Loucy (cell line): Measurements from ENCODE around the gene CIRBP.

Source experiments
- H2AFZ ChIP-seq: fragments of 200-600 bp; sonication (generic); 2 replicates; pipeline ENCODE4 v1.6.0; 2016; ENCODE audit warnings: antibody characterized with exemption, mild to moderate bottlenecking, low read length, moderate library complexity
- H3F3A ChIP-seq: fragments of 200-600 bp; 2 replicates; pipeline ENCODE4 v1.6.0; 2016; ENCODE audit warnings: antibody characterized with exemption, low read depth, mild to moderate bottlenecking
- H3K27me3 ChIP-seq: fragments of 200-600 bp; sonication (generic); 2 replicates; pipeline ENCODE4 v1.6.1; 2014; ENCODE audit warnings: low read length, mild to moderate bottlenecking; ENCODE audit not compliant: insufficient read depth, poor library complexity, severe bottlenecking
- H3K36me3 ChIP-seq: fragments of 200-600 bp; sonication (generic); 2 replicates; pipeline ENCODE4 v1.6.1; 2016; ENCODE audit warnings: low read length; ENCODE audit not compliant: insufficient read depth
- H3K4me1 ChIP-seq: fragments of 200-600 bp; sonication (generic); 2 replicates; pipeline ENCODE4 v1.5.1; 2014; ENCODE audit warnings: low read length, mild to moderate bottlenecking; ENCODE audit not compliant: insufficient read depth, poor library complexity, severe bottlenecking
- H3K4me2 ChIP-seq: fragments of 200-600 bp; sonication (generic); 2 replicates; pipeline ENCODE4 v1.6.0; 2014; ENCODE audit warnings: antibody characterized with exemption, low read length, low read depth, mild to moderate bottlenecking; ENCODE audit not compliant: poor library complexity, severe bottlenecking
- H3K4me3 ChIP-seq: fragments of 200-600 bp; sonication (generic); 2 replicates; pipeline ENCODE4 v1.5.1; 2014; ENCODE audit warnings: low read length, mild to moderate bottlenecking, mixed read lengths; ENCODE audit not compliant: poor library complexity, severe bottlenecking
- H3K79me2 ChIP-seq: fragments of 200-600 bp; sonication (generic); 2 replicates; pipeline ENCODE4 v1.6.1; 2014; ENCODE audit warnings: low read length; ENCODE audit not compliant: insufficient read depth
- H3K9ac ChIP-seq: fragments of 200-600 bp; sonication (generic); 2 replicates; pipeline ENCODE4 v1.6.0; 2014; ENCODE audit warnings: mild to moderate bottlenecking, low read depth, low read length, moderate library complexity; ENCODE audit not compliant: poor library complexity, severe bottlenecking
- H3K9me2 ChIP-seq: fragments of 200-600 bp; sonication (generic); replicated peaks from 2 replicates; pipeline ENCODE4 v1.6.1; 2016; ENCODE audit warnings: low read depth, low read length, mixed read lengths
- H3K9me3 ChIP-seq: fragments of 200-600 bp; sonication (generic); 2 replicates; pipeline ENCODE4 v1.6.1; 2014; ENCODE audit warnings: mild to moderate bottlenecking, antibody characterized with exemption, low read length, low read depth; ENCODE audit not compliant: insufficient read depth
- H4K20me1 ChIP-seq: fragments of 200-600 bp; sonication (generic); 2 replicates; pipeline ENCODE4 v1.6.0; 2014; ENCODE audit warnings: antibody characterized with exemption, low read length, mild to moderate bottlenecking; ENCODE audit not compliant: insufficient read depth, poor library complexity, severe bottlenecking
- CTCF ChIP-seq: fragments of 200-600 bp; sonication (generic); conservative IDR thresholded peaks from 2 replicates; pipeline ENCODE4 v1.5.1; 2014; ENCODE audit warnings: mild to moderate bottlenecking, antibody characterized with exemption, low read length
- EZH2phosphoT487 ChIP-seq: fragments of 200-600 bp; IDR thresholded peaks from 2 replicates; pipeline ENCODE4 v1.6.1; 2018; ENCODE audit warnings: antibody characterized with exemption, mild to moderate bottlenecking, moderate library complexity, borderline replicate concordance

CIRBP gene

GRCh38 chr19:1309977-1310852, 41.1 kb downstream of the CIRBP start:
- Histone ChIP-seq H4K20me1 (no peaks in the 10 kb centered on the region), H3K4me1 (no peaks in the 10 kb centered on the region), H3K79me2 (no peaks in the 10 kb centered on the region), H3K4me3 (no peak overlapping the region), H3F3A (no peaks in the 10 kb centered on the region), H3K27me3 (no peaks in the 10 kb centered on the region), H3K4me2 (no peak overlapping the region), H3K9me3 (no peaks in the 10 kb centered on the region), H2AFZ (no peak overlapping the region), H3K36me3 (no peaks in the 10 kb centered on the region), H3K9ac (no peak overlapping the region), H3K9me2 (no peaks in the 10 kb centered on the region)
- TF ChIP-seq EZH2phosphoT487 (no peak), CTCF (no peak)

- no peak overlapping the region for H3K4me3 ChIP-seq
- no peaks in the 10 kb centered on the region for H3F3A ChIP-seq
- H3K27me3 ChIP-seq, result no peaks in the 10 kb centered on the region
- H3K9me3 ChIP-seq, result no peaks in the 10 kb centered on the region
- no peak overlapping the region for H3K9ac ChIP-seq
- H4K20me1 ChIP-seq, result no peaks in the 10 kb centered on the region
- no peak overlapping the region for H3K4me2 ChIP-seq
- no peaks in the 10 kb centered on the region for H3K36me3 ChIP-seq
- TF ChIP-seq CTCF, result no peak
- TF ChIP-seq EZH2phosphoT487, result no peak
- no peak overlapping the region for H2AFZ ChIP-seq
- no peaks in the 10 kb centered on the region for H3K79me2 ChIP-seq
- no peaks in the 10 kb centered on the region for H3K4me1 ChIP-seq
- H3K9me2 ChIP-seq, result no peaks in the 10 kb centered on the region
These were observed 41.7 kb downstream of the CIRBP start for GRCh38 chr19:1310853-1311180.

GRCh38 chr19:1311543-1312091, 42.5 kb downstream of the CIRBP start:
- Histone ChIP-seq H3F3A (no peaks in the 10 kb centered on the region), H3K27me3 (no peaks in the 10 kb centered on the region), H3K4me3 (no peak overlapping the region), H2AFZ (no peak overlapping the region), H3K9me3 (no peaks in the 10 kb centered on the region), H3K36me3 (no peaks in the 10 kb centered on the region), H3K4me2 (no peak overlapping the region), H3K9me2 (no peaks in the 10 kb centered on the region), H3K79me2 (no peaks in the 10 kb centered on the region), H3K4me1 (no peaks in the 10 kb centered on the region), H3K9ac (no peak overlapping the region), H4K20me1 (no peaks in the 10 kb centered on the region)
- TF ChIP-seq EZH2phosphoT487, result no peak
- no peak for TF ChIP-seq CTCF
